ENCODE data around the gene DDX11. TPM values are rescaled to one million over a fixed set of nuclear protein-coding genes. Genes with fewer than 3 reads are reported as not detected.
"Not testable (repeated sequence)": the region's sequence is repeated elsewhere in the genome, so short reads cannot be mapped to it uniquely, and the experiment has no call there.

The DDX11 gene
- total RNA-seq, 1 donor from 2014 or later: 12.8 TPM

GRCh38 chr12:31144768-31145167 is 71.1 kb downstream of the DDX11 start:
- not testable (repeated sequence) for H3K9me3 ChIP-seq (ENCODE audit: insufficient read depth, low read depth, low read length); H3K27ac ChIP-seq (ENCODE audit: low read depth, low read length); H3K79me2 ChIP-seq (ENCODE audit: insufficient read depth, low read length); FAIRE-seq; DNase-seq (ENCODE audit: low read depth); H3K9me3 Mint-ChIP-seq (ENCODE audit: unreplicated experiment); H3K27me3 ChIP-seq (ENCODE audit: insufficient read depth, low read length); H3K4me1 Mint-ChIP-seq (ENCODE audit: low read depth, unreplicated experiment); H3K36me3 Mint-ChIP-seq (ENCODE audit: low read depth, unreplicated experiment); H3K27ac Mint-ChIP-seq (ENCODE audit: unreplicated experiment); H3K9ac ChIP-seq (ENCODE audit: low read length); H3K27me3 Mint-ChIP-seq (ENCODE audit: low read depth, unreplicated experiment); H3K36me3 ChIP-seq (ENCODE audit: insufficient read depth, low read length); H3K4me3 ChIP-seq (ENCODE audit: insufficient read depth, low read depth, low read length); H4K20me1 ChIP-seq (ENCODE audit: insufficient read depth, low read length); H3K4me2 ChIP-seq (ENCODE audit: low read length); H3K4me1 ChIP-seq (ENCODE audit: insufficient read depth, low read length); H3K4me3 Mint-ChIP-seq (ENCODE audit: unreplicated experiment); H2AFZ ChIP-seq (ENCODE audit: low read depth, low read length)

GRCh38 chr12:31145296-31145695 is 71.6 kb downstream of the DDX11 start:
- H3K4me1 Mint-ChIP-seq (ENCODE audit: low read depth, unreplicated experiment); FAIRE-seq; DNase-seq (ENCODE audit: low read depth); H4K20me1 ChIP-seq (ENCODE audit: insufficient read depth, low read length); H2AFZ ChIP-seq (ENCODE audit: low read depth, low read length); H3K27ac Mint-ChIP-seq (ENCODE audit: unreplicated experiment); H3K36me3 ChIP-seq (ENCODE audit: insufficient read depth, low read length); H3K4me1 ChIP-seq (ENCODE audit: insufficient read depth, low read length); H3K9ac ChIP-seq (ENCODE audit: low read length); H3K4me2 ChIP-seq (ENCODE audit: low read length); H3K27ac ChIP-seq (ENCODE audit: low read depth, low read length); H3K36me3 Mint-ChIP-seq (ENCODE audit: low read depth, unreplicated experiment); H3K4me3 ChIP-seq (ENCODE audit: insufficient read depth, low read depth, low read length); H3K9me3 Mint-ChIP-seq (ENCODE audit: unreplicated experiment); H3K27me3 Mint-ChIP-seq (ENCODE audit: low read depth, unreplicated experiment); H3K27me3 ChIP-seq (ENCODE audit: insufficient read depth, low read length); H3K4me3 Mint-ChIP-seq (ENCODE audit: unreplicated experiment); H3K79me2 ChIP-seq (ENCODE audit: insufficient read depth, low read length); H3K9me3 ChIP-seq (ENCODE audit: insufficient read depth, low read depth, low read length): not testable (repeated sequence)

- not testable (repeated sequence) for H3K27ac Mint-ChIP-seq (ENCODE audit: unreplicated experiment); DNase-seq (ENCODE audit: low read depth); H3K27me3 ChIP-seq (ENCODE audit: insufficient read depth, low read length)
Measured at GRCh38 chr12:31147415-31147814, 73.8 kb downstream of the DDX11 start.

GRCh38 chr12:31150766-31151165 is 77.1 kb downstream of the DDX11 start:
- H3K9ac ChIP-seq (ENCODE audit: low read length); H3K4me1 Mint-ChIP-seq (ENCODE audit: low read depth, unreplicated experiment); H3K4me3 Mint-ChIP-seq (ENCODE audit: unreplicated experiment); H4K20me1 ChIP-seq (ENCODE audit: insufficient read depth, low read length); H2AFZ ChIP-seq (ENCODE audit: low read depth, low read length); H3K27me3 ChIP-seq (ENCODE audit: insufficient read depth, low read length); H3K4me3 ChIP-seq (ENCODE audit: insufficient read depth, low read depth, low read length); DNase-seq (ENCODE audit: low read depth); H3K9me3 ChIP-seq (ENCODE audit: insufficient read depth, low read depth, low read length); H3K27ac ChIP-seq (ENCODE audit: low read depth, low read length); H3K36me3 Mint-ChIP-seq (ENCODE audit: low read depth, unreplicated experiment); H3K27ac Mint-ChIP-seq (ENCODE audit: unreplicated experiment); H3K4me1 ChIP-seq (ENCODE audit: insufficient read depth, low read length); H3K9me3 Mint-ChIP-seq (ENCODE audit: unreplicated experiment); H3K4me2 ChIP-seq (ENCODE audit: low read length); H3K79me2 ChIP-seq (ENCODE audit: insufficient read depth, low read length); H3K36me3 ChIP-seq (ENCODE audit: insufficient read depth, low read length); FAIRE-seq; H3K27me3 Mint-ChIP-seq (ENCODE audit: low read depth, unreplicated experiment): not testable (repeated sequence)

More at GRCh38 chr12:31147415-31147814, 73.8 kb downstream of the DDX11 start:
- not testable (repeated sequence) for H3K79me2 ChIP-seq (ENCODE audit: insufficient read depth, low read length); H4K20me1 ChIP-seq (ENCODE audit: insufficient read depth, low read length); H3K36me3 ChIP-seq (ENCODE audit: insufficient read depth, low read length); H3K4me1 ChIP-seq (ENCODE audit: insufficient read depth, low read length); H3K4me3 ChIP-seq (ENCODE audit: insufficient read depth, low read depth, low read length); H3K4me3 Mint-ChIP-seq (ENCODE audit: unreplicated experiment); H3K9me3 ChIP-seq (ENCODE audit: insufficient read depth, low read depth, low read length); H3K4me2 ChIP-seq (ENCODE audit: low read length); H3K4me1 Mint-ChIP-seq (ENCODE audit: low read depth, unreplicated experiment); H3K36me3 Mint-ChIP-seq (ENCODE audit: low read depth, unreplicated experiment); H2AFZ ChIP-seq (ENCODE audit: low read depth, low read length); H3K27ac ChIP-seq (ENCODE audit: low read depth, low read length); H3K9ac ChIP-seq (ENCODE audit: low read length); H3K27me3 Mint-ChIP-seq (ENCODE audit: low read depth, unreplicated experiment); FAIRE-seq; H3K9me3 Mint-ChIP-seq (ENCODE audit: unreplicated experiment)

Other genes starting within 250 kb of the DDX11 start
- 9.5 and 12.4 TPM in 2 replicates for gene TSPAN11, start 147.1 kb upstream of the DDX11 start, total RNA-seq

Measured in astrocyte (in vitro differentiated cells and primary cell).